NCI-H146 (cell line): ENCODE measurements around the gene CCDC121.
A peak's percentile ranks its signal among the peaks of the same experiment; 100 is the strongest.

Experiments
- DNase-seq: peaks from one replicate; lab custom pipeline; 2025; lab: John Stamatoyannopoulos, UW

CCDC121 gene, protein sequence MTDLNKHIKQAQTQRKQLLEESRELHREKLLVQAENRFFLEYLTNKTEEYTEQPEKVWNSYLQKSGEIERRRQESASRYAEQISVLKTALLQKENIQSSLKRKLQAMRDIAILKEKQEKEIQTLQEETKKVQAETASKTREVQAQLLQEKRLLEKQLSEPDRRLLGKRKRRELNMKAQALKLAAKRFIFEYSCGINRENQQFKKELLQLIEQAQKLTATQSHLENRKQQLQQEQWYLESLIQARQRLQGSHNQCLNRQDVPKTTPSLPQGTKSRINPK

DNA sequence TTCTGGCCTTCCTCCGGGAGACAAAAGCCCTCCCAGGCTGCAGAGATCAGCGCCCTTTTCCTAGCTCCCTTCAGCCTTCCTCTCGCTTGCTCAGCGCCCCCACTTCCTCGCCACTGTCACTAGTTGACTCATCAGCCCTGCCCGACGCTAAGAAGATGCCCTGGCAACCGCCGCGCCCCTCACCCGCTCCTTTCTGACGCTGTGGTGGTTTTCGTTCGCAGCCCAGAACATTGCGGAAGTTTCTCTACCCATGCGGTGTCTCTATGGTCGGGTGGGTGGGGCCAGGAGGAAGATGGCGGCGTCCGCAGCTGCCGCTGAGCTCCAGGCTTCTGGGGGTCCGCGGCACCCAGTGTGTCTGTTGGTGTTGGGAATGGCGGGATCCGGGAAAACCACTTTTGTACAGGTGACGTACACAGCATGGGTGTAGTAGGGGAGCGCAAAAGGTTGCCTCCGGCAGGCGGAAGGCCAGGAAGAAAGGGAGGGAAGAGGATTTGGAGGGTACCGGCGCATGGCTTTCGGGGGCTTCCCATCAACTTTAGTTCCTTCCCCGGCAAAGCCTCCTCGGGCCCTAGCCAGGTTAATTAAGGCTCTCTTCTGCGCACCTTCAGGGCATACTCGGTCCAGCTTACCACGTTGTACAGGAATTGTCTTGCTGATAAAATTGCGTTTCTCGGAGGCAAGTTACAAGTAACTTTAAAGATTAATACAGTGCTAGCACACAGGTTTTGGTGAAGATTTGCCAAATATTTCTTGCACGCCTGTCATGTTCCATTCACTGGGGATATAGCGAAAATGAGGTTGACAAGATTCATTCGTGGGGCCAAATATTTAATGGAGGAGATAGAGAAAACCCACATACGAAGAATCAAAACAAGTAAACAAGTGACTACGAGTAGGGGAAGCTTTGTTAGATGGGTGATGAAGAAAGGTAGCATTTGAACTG, at the start of gene CCDC121, which contains the start of gene GPN1:
TSS of gene CCDC121 (minus strand) at position 246 of the 943 bp plus-strand sequence. CDS start 1,213 bp downstream, outside the sequence.
TSS of gene GPN1 (plus strand) at position 284 of the 943 bp plus-strand sequence. CDS start at position 293, 9 bp downstream.
- DNase-seq, result peak; percentile 90

DNA sequence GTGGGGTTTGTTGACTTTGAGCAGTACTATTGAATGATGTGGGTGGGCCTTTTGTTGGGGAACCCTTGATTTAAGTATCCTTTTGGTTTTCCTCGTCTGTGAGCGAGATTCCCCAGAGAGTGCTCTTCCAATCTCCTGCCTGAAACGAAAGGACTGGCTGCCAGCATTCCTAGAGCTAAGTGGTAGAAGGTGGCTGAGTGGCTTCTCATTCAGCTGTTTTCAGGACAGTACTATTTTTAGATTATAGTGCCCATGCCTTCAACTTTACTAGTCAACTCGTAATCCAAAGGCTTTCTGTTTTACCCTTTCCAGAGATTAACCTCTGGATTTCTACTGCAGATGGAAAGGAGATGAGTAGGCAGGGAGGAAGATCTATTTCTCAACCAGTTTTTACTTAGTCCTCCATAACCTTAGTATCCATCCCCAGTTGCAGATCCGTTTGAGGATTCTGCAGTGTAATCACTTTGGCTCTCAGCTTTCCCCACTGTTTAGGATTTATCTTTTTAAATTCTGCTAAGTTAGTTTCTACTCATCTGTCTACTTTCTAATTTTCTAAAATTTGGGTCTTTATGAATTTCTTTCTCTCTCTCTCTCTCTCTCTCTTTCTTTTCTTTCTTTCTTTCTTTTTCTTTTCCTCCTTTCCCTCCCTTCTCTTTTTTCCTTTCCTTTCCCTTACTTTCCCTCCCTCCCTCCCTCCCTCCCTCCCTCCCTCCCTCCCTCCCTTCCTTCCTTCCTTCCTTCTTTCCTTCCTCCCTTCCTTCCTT, 44.1 kb upstream of the CCDC121 start:
- DNase-seq, result no peak

DNA sequence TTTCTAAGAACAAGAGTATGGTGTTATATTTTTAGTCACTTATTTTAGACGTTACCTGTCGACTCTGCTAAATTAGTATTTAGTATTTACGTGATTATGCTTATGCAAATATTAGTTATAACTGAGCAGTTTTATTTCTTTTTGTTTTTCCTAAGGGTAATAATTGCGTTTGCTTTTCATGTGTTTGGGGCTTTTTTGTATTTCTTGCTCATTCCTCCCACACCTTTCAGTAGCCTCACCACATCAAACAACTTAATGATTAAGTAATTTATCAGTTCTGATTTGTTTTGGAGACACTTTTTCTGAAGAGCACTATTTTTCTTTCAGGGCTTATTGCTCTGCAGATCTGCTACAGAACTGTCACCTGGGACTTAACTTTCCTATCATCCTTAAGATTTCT, 42.4 kb upstream of the CCDC121 start:
- no peak for DNase-seq

DNA sequence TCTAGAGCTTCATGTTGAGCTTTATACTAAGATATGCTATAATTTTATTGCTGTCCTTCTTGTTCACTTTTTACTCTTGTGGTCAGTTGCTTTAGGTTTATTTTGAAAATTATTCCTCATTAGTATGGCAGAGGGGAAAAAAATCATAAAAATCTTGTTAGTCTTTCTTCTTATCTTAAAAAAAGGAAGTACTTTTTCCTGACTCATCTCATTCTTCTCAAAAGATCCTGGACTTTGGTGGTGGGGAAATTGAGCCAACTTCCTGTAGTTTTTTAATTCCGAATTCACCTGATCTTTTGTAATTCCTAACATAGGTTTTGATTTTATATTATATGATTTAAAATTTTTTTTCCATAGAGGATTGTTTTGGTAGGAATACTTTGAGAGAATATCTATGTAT, 38.6 kb upstream of the CCDC121 start:
- no peak for DNase-seq

DNA sequence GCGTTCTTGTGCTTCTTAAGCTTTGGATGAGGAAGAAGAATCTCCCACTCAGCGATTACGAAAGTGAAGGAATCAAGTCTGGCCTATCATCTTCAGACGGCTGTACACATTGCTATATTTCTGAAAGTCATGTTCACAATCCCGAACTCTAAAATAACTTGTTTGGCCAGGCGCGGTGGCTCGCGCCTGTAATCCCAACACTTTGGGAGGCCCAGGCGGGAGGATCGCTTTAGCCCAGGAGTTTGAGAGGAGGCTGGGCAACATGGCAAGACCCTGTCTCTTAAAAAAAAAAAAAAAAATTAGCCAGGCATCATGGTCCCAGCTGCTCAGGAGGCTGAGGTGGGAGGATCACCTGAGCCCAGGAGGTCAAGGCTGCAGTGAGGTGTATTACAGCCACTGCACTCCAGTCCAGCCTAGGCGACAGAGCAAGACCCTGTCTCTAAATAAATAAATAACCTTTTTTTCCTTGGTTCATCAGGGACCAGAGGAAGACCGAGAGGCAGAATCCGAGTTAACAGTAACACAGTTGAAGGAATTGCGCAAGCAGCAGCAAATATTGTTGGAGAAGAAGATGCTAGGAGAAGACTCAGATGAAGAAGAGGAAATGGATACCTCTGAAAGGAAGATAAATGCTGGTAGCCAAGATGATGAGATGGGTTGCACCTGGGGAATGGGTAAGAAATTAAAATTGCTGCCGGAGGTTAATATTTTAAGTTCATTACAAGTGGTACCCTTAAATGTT, 36.0 kb upstream of the CCDC121 start:
- DNase-seq, result no peak

DNA sequence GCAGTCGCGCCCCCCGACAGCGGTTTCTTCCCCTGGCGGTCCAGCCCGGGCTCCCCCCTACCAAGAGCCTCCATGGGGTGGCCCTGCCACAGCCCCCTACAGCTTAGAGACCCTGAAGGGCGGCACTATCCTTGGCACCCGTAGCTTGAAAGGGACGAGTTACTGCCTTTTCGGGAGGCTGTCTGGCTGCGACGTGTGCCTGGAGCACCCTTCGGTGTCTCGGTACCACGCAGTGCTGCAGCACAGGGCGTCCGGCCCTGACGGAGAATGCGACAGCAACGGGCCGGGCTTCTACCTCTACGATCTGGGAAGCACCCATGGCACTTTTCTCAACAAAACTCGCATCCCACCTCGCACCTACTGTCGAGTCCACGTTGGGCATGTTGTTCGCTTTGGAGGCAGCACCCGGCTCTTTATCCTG, 35.4 kb upstream of the CCDC121 start:
- DNase-seq, result peak; percentile 31

DNA sequence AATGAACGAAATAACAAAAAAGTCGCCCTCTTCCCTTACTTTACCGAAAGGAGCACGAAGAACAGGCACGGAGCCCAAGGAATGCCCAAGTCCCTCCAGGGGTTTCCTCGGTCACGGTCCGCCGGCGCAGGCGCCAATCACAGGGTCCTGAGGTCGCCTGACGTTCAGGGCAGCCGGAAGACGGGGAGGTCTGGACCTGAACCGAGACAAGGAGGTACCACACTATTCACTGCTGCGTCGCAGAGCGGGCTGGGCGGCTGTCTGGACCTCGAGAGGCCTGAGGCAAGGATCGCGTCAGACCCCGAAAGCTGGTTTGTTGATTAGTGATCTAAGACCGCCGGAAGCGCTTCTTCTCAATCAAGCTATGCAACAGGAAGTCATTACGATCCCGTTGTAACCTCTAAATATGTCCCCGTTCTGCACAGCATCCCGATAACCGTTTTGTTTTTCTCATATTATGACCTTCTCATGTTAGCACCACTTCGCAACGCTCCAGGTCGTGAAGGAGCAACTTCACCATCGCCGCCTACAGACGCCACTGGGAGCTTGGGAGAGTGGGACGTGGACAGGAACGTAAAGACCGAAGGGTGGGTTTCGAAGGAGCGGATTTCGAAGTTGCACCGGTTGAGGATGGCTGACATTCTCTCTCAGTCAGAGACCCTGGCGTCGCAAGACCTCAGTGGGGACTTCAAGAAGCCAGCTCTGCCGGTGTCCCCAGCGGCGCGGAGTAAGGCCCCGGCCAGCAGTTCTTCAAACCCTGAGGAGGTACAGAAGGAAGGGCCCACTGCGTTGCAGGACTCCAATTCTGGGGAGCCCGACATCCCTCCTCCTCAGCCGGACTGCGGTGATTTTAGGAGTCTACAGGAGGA, 34.7 kb upstream of the CCDC121 start, which contains the start of the genes SLC4A1AP and SUPT7L:
TSS of gene SLC4A1AP (plus strand) at position 605 of the 869 bp plus-strand sequence. CDS start at position 631, 26 bp downstream.
TSS of gene SUPT7L (minus strand) at position 330 of the 869 bp plus-strand sequence. CDS start 1,422 bp downstream, outside the sequence.
- DNase-seq, result peak; percentile 84

DNA sequence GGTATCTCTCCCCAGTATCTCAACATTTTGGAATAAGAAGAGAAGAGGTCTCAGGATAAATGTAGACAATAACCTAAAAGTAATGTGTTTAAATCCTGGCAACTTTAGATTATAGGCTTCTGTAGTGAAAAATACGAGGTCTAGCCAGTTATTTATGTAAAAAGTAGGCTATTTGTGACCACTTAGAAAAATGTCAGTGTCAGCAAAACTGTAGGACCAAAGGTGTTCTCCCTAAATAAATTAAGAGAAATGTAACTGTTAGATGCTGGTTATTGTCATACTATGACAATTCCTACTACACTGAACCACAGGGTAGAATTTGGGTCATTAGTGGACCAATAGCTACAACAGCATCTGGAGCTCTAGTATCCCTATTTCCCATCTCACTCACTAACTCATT, 32.6 kb upstream of the CCDC121 start:
- DNase-seq, result no peak

DNA sequence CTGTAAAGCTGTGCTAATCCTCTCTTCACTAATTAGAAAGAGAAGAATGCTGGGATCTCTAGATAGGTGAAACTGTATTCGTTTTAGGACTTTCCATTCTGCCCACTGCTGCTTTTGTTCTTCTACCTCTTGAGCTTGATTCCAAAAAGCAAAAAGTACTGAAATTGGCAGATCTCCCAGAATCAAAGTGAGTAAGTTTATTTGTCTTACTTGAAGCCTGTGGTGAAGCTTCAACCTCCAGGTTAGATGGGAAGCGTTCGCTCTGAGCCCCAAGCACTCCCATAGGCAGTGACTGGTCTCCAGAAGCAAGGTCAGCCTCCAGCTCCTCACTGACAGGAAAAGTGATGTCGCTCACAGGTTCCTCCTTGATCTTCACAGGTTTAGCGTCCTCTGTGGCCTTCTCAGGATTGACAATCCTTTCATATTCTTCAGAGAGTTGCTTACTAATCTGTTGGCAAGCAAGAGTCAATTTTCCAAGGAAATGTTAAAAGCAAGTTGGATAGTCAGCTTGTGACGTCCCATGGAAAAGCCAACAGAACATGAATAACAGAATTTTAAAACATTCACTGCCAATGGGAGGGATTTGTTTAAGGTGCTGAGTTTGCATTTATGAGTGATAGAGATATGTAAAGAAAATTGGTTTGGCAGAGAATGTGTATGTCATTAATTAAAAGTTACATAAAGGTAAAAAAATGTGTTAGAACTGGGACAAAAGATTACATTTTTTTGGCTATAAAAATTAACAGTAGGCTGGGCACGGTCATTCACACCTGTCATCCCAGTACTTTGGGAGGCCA, 26.5 kb upstream of the CCDC121 start:
- DNase-seq, result no peak

DNA sequence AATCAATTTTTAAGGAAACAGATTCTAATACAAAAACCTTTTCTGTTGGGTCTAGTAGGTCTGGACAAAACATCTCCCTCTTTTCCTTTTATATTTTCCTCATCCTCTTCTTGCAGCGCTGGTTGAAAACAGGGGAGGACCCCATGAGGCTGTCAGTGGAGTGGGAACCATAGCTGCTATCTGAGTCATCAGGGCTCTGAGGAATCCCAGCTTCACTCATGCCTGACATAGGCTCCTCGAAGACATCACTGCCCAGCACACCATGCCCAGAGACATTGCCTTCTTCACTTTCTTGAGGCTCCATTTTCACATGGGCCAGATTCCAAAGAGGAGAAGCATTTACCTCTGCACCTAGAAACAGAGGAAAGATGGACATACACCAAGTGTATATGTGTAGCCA, 24.6 kb upstream of the CCDC121 start:
- DNase-seq, result no peak

DNA sequence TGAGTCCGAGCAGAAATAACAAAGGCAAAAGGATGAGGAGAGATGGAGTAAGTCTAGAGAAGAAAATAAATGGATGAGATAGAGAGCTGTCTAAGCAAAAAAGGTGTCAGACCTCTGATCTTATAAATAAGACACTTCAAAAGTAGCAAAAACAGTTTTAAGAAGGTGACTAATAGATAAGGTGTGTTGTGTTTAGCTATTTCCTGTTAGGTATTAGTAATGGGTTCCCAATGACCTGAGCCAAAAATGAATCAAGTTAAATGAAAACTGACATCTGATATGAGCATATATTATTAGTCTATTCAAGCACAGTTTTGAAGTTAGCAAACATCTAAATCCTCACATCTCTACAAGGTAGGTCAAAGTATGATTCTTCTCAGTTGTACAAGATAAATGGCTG, 24.0 kb upstream of the CCDC121 start:
- no peak for DNase-seq

DNA sequence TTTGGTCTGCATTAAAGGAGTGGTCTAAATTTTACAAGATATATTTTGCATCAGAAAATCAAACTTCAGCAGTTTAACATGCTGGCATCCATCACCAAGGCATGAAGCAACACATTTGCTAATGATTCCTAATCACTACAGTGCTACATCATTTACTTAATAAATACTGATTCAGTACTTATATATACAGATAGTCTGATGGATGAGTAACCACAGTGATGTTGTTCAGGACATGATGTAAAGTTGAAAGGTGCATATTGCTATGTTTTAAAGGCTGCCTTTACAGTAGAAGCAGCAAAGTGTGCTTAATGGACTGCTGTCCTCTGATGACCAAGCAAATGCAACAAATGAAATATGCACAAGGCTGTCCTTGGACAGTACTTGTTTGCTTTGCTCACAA, 23.5 kb upstream of the CCDC121 start:
- DNase-seq, result no peak

DNA sequence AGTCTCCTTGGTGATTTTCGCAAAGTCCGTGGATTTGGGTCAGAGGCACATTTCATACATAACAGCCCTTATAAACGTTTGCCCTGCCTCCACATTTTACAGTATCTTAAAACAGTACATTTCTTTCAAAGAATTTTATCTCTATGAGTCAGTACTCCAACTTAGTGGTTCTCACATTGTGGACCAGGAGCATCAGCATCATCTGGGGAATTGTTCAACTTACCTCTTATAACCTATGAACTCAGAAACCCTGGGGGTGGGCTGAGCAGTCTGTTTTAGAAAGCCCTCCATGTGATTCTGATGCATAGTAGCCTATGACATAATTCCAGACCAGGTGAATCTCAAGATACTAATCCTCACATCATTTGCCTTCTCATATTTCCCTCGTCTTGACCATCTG, 22.2 kb upstream of the CCDC121 start:
- DNase-seq, result no peak

DNA sequence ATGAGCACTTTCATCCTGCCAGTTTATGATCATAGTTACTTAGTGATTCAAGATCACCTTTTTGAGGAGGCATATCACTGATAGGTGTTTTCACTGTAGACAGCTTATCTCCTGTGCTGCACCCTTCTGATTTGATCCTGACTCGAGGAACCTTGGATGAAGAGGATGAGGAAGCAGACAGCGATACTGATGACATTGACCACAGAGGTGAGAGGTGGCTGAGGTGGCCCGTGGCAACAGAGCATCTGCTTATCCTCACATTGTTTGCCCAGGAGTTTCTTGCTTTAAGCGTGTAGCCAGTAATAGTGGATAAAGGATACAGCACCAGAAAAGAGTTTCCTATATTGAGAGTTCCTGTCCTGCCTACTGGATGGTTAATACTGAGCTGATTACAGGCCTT, 18.9 kb upstream of the CCDC121 start:
- DNase-seq, result no peak

DNA sequence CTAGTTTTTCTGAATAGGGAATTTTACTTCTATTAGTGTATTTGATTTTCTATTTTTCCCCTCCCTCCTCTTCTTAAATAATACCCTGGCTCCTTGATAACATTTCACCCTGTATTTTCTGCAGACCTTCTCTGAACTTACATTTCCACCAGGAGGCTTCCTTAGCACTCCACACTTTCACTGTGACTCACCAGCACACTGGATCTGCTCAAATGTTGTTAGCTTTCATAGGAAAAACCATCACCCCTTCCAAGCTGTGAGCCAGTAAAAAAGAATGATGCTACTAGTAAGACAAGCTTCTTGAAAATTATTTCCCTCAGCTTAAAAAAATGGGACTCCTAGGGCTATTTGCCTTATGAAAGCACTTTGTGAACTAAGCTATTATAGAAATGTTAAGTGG, 18.5 kb upstream of the CCDC121 start:
- no peak for DNase-seq

DNA sequence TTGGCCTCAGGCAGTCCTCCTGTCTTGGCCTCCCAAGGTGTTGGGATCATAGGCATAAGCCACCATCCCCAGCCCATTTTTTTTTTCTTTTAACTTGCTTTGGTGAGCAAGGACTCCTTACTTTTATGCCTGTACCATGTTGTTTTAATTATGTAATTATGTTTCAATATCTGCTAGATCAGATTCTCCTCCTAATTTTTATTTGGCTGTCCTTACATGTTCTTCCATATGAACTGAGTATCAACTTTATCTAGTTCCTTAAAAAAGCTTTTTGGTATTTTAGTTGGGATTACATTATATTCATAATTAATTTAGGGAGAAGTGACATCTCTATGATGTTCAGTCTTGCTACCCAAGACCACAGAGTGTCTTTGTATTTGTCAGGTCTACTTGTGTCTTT, 16.4 kb upstream of the CCDC121 start:
- no peak for DNase-seq

DNA sequence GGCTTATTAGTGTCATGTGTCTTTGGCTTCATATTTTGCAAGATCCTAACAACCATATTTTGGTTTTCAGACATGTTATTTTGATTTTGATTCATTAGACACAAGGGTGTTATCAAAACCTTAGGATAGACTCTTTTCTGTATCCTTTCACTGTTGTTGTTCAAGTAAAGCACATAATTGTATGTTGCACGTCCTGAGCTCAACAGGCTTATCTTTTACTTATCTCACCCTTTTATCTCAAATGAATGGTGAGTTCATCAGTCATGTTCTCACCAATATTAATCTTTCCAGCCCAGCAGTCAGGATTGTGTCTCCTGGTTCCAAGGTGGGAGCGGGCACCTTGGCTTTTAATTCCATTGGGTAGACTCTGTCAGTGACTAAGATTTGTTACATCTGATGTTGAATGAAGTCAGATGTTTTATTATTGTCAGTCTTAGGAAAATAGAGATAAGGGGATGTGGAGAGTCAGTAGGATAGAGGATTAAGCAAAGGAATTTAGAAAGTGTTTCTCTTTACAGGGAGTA, 12.0 kb upstream of the CCDC121 start:
- no peak for DNase-seq

DNA sequence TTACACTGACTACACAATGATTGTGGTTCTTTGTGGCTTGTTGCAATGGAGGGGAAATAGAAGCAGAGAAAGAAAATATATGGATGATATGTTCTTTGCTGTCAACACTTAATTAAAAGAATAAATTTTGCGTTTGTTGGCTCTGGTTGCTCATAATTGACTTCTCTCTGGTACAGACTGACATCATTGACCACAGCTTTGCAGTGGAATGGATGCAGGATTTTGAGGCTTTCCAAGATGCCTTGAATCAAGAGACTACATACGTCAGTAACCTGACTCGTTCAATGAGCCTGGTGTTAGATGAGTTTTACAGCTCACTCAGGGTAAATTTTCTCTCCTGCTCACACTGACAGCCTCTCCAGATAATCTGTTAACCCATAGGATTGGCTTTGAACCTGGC, 9.9 kb upstream of the CCDC121 start:
- no peak for DNase-seq

DNA sequence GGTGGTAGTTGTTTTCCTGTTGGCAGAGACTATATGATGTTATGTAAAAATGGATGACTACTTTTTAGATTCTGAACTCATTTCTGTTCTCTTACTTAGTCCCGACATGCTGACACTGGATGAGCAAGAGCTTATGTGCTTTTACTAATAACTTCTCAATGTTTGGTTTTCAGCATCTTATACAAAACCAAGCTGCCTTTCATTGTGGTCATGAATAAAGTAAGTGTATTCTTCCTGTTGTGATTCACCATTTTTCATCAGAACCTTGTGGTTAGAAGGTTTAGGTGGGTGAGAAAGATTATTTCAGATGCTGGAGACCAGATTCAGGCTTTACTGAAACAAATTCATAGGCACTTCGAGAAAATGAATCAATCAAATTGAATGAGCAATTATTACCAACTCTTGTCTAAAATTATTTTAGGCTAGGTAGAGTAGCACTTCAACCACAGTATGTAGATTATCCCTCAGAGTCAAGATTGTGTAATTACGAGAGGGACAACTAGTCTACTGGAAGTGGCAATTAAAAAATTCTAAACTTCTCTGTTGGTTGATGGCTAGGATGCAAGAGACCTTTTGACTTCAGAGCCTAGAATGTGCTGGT, 9.3 kb upstream of the CCDC121 start:
- DNase-seq, result no peak
